HEK293 (cell line): ENCODE measurements around the gene IDNK.

Experiments used
- CTCF ChIA-PET: fragments of 350-600 bp; formaldehyde crosslinking; extraction: SDS; loops from one replicate; lab custom pipeline; 2021; ENCODE audit warnings: antibody characterized with exemption; lab: Yijun Ruan, JAX
- POLR2A ChIA-PET: fragments of 300-600 bp; formaldehyde crosslinking; extraction: SDS; loops from one replicate; lab custom pipeline; 2020; ENCODE audit warnings: antibody characterized with exemption, inconsistent platforms; lab: Yijun Ruan, JAX
- H3K27ac ChIP-seq: fragments of 200-500 bp; sonication (Bioruptor generic); 2 replicates; pipeline ENCODE4 v1.5.1; 2014; ENCODE audit warnings: low read depth, low read length, control low read depth, inconsistent platforms; ENCODE audit errors: extremely low read depth
- H3K36me3 ChIP-seq, 2 experiments: fragments of 200-500 bp in 1 of 2; sonication (Bioruptor generic) in 1 of 2; 1 replicate in 1 of 2; 2 replicates in 1 of 2; pipeline ENCODE4 v1.5.1; 2014 to 2017; ENCODE audit warnings: inconsistent platforms in 2 of 2, low read length in 2 of 2; ENCODE audit not compliant: control insufficient read depth in 2 of 2, insufficient read depth in 1 of 2
- H3K4me1 ChIP-seq: fragments of 200-500 bp; sonication (Bioruptor generic); 2 replicates; pipeline ENCODE4 v1.5.1; 2014; ENCODE audit warnings: mild to moderate bottlenecking, low read length, inconsistent platforms; ENCODE audit not compliant: control insufficient read depth, insufficient read depth
- H3K4me3 ChIP-seq: 2 replicates; pipeline ENCODE4 v1.5.1; 2011; ENCODE audit warnings: low read depth, mild to moderate bottlenecking, control low read depth, low read length, moderate library complexity
- H3K9me3 ChIP-seq: fragments of 200-500 bp; sonication (Bioruptor generic); 2 replicates; pipeline ENCODE4 v1.5.1; 2014; ENCODE audit warnings: low read depth, low read length, inconsistent platforms; ENCODE audit not compliant: control insufficient read depth, insufficient read depth
- GFI1B ChIP-seq: fragments of 450-650 bp; formaldehyde crosslinking; IDR thresholded peaks from 2 replicates; pipeline ENCODE4 v1.5.1; 2016; ENCODE audit warnings: missing biosample characterization, missing genetic modification characterization
- GLIS1 ChIP-seq: fragments of 450-650 bp; formaldehyde crosslinking; IDR thresholded peaks from 2 replicates; pipeline ENCODE4 v1.5.1; 2016; ENCODE audit warnings: missing biosample characterization, missing genetic modification characterization
- HOXD13 ChIP-seq: sonication (generic); formaldehyde crosslinking; IDR thresholded peaks from 2 replicates; pipeline ENCODE4 v1.8.0; 2022; ENCODE audit warnings: missing genetic modification reagents, borderline replicate concordance
- KLF10 ChIP-seq: fragments of 450-650 bp; IDR thresholded peaks from 2 replicates; pipeline ENCODE4 v1.5.1; 2018; ENCODE audit warnings: missing biosample characterization, mild to moderate bottlenecking, missing genetic modification characterization
- OSR2 ChIP-seq: fragments of 450-650 bp; formaldehyde crosslinking; IDR thresholded peaks from 2 replicates; pipeline ENCODE4 v1.5.1; 2016; ENCODE audit warnings: missing biosample characterization, missing genetic modification characterization
- SALL2 ChIP-seq: fragments of 450-650 bp; formaldehyde crosslinking; IDR thresholded peaks from 2 replicates; pipeline ENCODE4 v1.5.0; 2017; ENCODE audit warnings: missing biosample characterization, mild to moderate bottlenecking, missing genetic modification characterization, borderline replicate concordance
- ZFP69B ChIP-seq: fragments of 450-650 bp; formaldehyde crosslinking; IDR thresholded peaks from 2 replicates; pipeline ENCODE4 v1.5.1; 2016; ENCODE audit warnings: missing biosample characterization, missing genetic modification characterization
- ZNF10 ChIP-seq: fragments of 450-650 bp; formaldehyde crosslinking; IDR thresholded peaks from 2 replicates; pipeline ENCODE4 v1.5.1; 2017; ENCODE audit warnings: missing biosample characterization, missing genetic modification characterization
- ZNF19 ChIP-seq: fragments of 450-650 bp; formaldehyde crosslinking; IDR thresholded peaks from 2 replicates; pipeline ENCODE4; 2016; ENCODE audit warnings: missing biosample characterization, missing genetic modification characterization, low read depth
- ZNF214 ChIP-seq: fragments of 450-650 bp; formaldehyde crosslinking; IDR thresholded peaks from 2 replicates; pipeline ENCODE4 v1.5.1; 2017; ENCODE audit warnings: missing biosample characterization, mild to moderate bottlenecking, missing genetic modification characterization, borderline replicate concordance
- ZNF221 ChIP-seq: fragments of 450-650 bp; formaldehyde crosslinking; IDR thresholded peaks from 2 replicates; pipeline ENCODE4 v1.5.1; 2017; ENCODE audit warnings: missing biosample characterization, missing genetic modification characterization, borderline replicate concordance
- ZNF248 ChIP-seq: fragments of 450-650 bp; formaldehyde crosslinking; IDR thresholded peaks from 2 replicates; pipeline ENCODE4 v1.5.1; 2017; ENCODE audit warnings: missing biosample characterization, missing genetic modification characterization
- ZNF324 ChIP-seq: fragments of 450-650 bp; formaldehyde crosslinking; IDR thresholded peaks from 2 replicates; pipeline ENCODE4 v1.5.1; 2016; ENCODE audit warnings: missing biosample characterization, missing genetic modification characterization
- ZNF37A ChIP-seq: fragments of 450-650 bp; IDR thresholded peaks from 2 replicates; pipeline ENCODE4 v1.5.1; 2018; ENCODE audit warnings: missing biosample characterization, missing genetic modification characterization
- ZNF501 ChIP-seq: fragments of 450-650 bp; formaldehyde crosslinking; IDR thresholded peaks from 2 replicates; pipeline ENCODE4 v1.5.1; 2016; ENCODE audit warnings: missing biosample characterization, missing genetic modification characterization
- ZNF610 ChIP-seq: fragments of 450-650 bp; formaldehyde crosslinking; IDR thresholded peaks from 2 replicates; pipeline ENCODE4 v1.5.1; 2016; ENCODE audit warnings: missing biosample characterization, missing genetic modification characterization, borderline replicate concordance
- ZNF621 ChIP-seq: fragments of 450-650 bp; formaldehyde crosslinking; IDR thresholded peaks from 2 replicates; pipeline ENCODE4 v1.5.1; 2017; ENCODE audit warnings: missing biosample characterization, missing genetic modification characterization
- ZNF624 ChIP-seq: fragments of 450-650 bp; formaldehyde crosslinking; IDR thresholded peaks from 2 replicates; pipeline ENCODE4 v1.5.1; 2017; ENCODE audit warnings: missing biosample characterization, missing genetic modification characterization
- TF ChIP-seq, protein P1 (sequence below): sonication (generic); formaldehyde crosslinking; IDR thresholded peaks from 2 replicates; pipeline ENCODE4 v1.8.1; 2022; ENCODE audit warnings: mild to moderate bottlenecking, moderate library complexity, missing genetic modification reagents
- TF ChIP-seq, protein P2 (sequence below): fragments of 450-650 bp; formaldehyde crosslinking; IDR thresholded peaks from 2 replicates; pipeline ENCODE4 v1.5.1; 2016; ENCODE audit warnings: missing biosample characterization, missing genetic modification characterization
- TF ChIP-seq, protein P3 (sequence below): fragments of 450-650 bp; formaldehyde crosslinking; IDR thresholded peaks from 2 replicates; pipeline ENCODE4 v1.5.1; 2016; ENCODE audit warnings: missing biosample characterization, missing genetic modification characterization
- TF ChIP-seq, protein P4 (sequence below): fragments of 450-650 bp; IDR thresholded peaks from 2 replicates; pipeline ENCODE4 v1.5.1; 2018; ENCODE audit warnings: missing biosample characterization, missing genetic modification characterization
- TF ChIP-seq, protein P5 (sequence below): fragments of 450-650 bp; formaldehyde crosslinking; IDR thresholded peaks from 2 replicates; pipeline ENCODE4 v1.5.1; 2016; ENCODE audit warnings: missing biosample characterization, missing genetic modification characterization
- TF ChIP-seq, protein P6 (sequence below): fragments of 450-650 bp; formaldehyde crosslinking; IDR thresholded peaks from 2 replicates; pipeline ENCODE4 v1.5.1; 2016; ENCODE audit warnings: missing biosample characterization, missing genetic modification characterization

Gene IDNK

DNA sequence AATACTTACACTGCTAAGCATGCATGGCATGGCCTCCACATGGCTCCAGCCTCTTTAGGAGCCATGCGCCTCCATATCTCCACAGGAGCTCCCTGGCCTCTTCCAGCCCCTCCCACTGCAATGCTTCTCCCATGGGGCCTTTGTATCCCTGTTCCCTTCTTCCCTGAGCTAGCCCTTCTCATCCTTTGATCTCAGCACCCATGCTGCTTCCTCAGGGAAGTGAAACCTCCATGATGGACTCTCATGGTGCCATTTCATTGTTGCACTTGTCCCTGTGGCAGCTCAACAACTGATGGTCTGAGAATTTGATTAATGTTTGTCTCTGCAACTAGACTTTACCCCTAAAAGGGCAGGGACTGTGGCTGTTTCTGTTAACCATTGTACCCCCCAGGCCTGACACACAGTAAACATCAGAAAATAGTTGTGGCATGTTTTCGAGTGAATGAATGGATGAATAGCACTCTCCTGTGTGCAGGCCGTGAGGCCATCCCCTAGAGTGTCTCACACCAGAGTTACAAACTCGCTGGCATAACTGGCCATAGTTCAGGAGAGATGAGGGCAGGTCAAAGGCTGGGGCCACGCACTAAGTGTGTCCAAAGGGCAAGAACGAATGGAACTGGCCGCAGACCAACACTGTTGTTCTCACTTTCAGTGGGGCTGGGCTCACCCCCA is 6.6 kb downstream of the IDNK start:
- ChIA-PET POLR2A (no interaction called here), CTCF (interaction anchor here (0.7 to 1.0 kb wide), 2 partner anchors 9 to 283 kb away, joined by 4 to 7 read pairs; no protein-coding TSS in a partner anchor)
- Histone ChIP-seq H3K36me3 (peaks cover 0 to 14% of the 10 kb centered on the region in 2 experiments; a peak in 1 of 3 replicates), H3K9me3 (no peaks in the 10 kb centered on the region)
- TF ChIP-seq ZFP69B (tag by site-specific recombination) = no peak
- TF ChIP-seq, protein P1, sequence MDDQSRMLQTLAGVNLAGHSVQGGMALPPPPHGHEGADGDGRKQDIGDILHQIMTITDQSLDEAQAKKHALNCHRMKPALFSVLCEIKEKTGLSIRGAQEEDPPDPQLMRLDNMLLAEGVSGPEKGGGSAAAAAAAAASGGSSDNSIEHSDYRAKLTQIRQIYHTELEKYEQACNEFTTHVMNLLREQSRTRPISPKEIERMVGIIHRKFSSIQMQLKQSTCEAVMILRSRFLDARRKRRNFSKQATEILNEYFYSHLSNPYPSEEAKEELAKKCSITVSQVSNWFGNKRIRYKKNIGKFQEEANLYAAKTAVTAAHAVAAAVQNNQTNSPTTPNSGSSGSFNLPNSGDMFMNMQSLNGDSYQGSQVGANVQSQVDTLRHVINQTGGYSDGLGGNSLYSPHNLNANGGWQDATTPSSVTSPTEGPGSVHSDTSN = no peak
- no peak for TF ChIP-seq ZNF324 (tag by site-specific recombination)
- no peak for TF ChIP-seq ZNF19 (tag by site-specific recombination)
- no peak for TF ChIP-seq GFI1B (tag by site-specific recombination)
- TF ChIP-seq, all 188 proteins: peak for 0
- H3K27ac ChIP-seq = no peak overlapping the region
- peaks cover 9% of the 10 kb centered on the region for H3K4me1 ChIP-seq
- no peak overlapping the region for H3K4me3 ChIP-seq

DNA sequence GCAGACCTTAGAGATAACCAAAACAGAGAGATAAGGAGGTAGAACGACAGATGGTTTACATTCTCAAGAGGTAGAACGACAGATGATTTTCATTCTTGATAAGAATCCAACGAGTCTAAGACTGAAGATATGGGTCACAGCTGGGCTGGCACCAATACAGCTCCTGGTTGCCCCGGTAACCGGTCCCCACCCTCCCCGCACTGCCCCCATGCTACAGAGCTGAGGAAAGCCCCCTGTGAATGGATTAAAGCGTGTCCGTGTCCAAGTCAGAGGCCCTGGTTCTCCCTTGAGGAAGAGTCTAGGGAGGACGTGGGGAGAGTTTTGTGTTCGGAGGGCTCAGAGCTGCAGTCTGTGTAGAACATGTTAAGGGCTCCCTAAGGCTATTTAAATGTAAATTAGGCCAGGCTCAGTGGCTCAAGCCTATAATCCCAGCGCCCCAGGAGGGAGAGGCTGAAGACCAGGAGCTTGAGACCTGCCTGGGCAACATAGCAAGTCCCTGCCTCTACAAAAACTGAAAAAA is 8.1 kb downstream of the IDNK start:
- Histone ChIP-seq H3K9me3 (no peaks in the 10 kb centered on the region), H3K27ac (no peak overlapping the region), H3K4me3 (no peak overlapping the region), H3K36me3 (peaks cover 0 to 14% of the 10 kb centered on the region in 2 experiments; a peak in 1 of 3 replicates), H3K4me1 (peaks cover 9% of the 10 kb centered on the region)
- POLR2A ChIA-PET = no interaction called here
- CTCF ChIA-PET = interaction anchor here (1.0 to 1.7 kb wide), 3 partner anchors 10 to 34 kb away, joined by 3 to 8 read pairs (median 6); no protein-coding TSS in a partner anchor
- no peak for TF ChIP-seq ZNF10 (tag by site-specific recombination)
- no peak for TF ChIP-seq KLF10 (tag by site-specific recombination)
- TF ChIP-seq ZNF37A = no peak
- TF ChIP-seq, protein P2, sequence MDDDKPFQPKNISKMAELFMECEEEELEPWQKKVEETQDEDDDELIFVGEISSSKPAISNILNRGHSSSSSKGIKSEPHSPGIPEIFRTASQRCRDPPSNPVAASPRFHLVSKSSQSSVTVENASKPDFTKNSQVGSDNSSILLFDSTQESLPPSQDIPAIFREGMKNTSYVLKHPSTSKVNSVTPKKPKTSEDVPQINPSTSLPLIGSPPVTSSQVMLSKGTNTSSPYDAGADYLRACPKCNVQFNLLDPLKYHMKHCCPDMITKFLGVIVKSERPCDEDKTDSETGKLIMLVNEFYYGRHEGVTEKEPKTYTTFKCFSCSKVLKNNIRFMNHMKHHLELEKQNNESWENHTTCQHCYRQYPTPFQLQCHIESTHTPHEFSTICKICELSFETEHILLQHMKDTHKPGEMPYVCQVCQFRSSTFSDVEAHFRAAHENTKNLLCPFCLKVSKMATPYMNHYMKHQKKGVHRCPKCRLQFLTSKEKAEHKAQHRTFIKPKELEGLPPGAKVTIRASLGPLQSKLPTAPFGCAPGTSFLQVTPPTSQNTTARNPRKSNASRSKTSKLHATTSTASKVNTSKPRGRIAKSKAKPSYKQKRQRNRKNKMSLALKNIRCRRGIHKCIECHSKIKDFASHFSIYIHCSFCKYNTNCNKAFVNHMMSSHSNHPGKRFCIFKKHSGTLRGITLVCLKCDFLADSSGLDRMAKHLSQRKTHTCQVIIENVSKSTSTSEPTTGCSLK (tag by site-specific recombination) = no peak
- TF ChIP-seq SALL2 = no peak
- no peak for TF ChIP-seq ZNF621
- TF ChIP-seq, protein P3, sequence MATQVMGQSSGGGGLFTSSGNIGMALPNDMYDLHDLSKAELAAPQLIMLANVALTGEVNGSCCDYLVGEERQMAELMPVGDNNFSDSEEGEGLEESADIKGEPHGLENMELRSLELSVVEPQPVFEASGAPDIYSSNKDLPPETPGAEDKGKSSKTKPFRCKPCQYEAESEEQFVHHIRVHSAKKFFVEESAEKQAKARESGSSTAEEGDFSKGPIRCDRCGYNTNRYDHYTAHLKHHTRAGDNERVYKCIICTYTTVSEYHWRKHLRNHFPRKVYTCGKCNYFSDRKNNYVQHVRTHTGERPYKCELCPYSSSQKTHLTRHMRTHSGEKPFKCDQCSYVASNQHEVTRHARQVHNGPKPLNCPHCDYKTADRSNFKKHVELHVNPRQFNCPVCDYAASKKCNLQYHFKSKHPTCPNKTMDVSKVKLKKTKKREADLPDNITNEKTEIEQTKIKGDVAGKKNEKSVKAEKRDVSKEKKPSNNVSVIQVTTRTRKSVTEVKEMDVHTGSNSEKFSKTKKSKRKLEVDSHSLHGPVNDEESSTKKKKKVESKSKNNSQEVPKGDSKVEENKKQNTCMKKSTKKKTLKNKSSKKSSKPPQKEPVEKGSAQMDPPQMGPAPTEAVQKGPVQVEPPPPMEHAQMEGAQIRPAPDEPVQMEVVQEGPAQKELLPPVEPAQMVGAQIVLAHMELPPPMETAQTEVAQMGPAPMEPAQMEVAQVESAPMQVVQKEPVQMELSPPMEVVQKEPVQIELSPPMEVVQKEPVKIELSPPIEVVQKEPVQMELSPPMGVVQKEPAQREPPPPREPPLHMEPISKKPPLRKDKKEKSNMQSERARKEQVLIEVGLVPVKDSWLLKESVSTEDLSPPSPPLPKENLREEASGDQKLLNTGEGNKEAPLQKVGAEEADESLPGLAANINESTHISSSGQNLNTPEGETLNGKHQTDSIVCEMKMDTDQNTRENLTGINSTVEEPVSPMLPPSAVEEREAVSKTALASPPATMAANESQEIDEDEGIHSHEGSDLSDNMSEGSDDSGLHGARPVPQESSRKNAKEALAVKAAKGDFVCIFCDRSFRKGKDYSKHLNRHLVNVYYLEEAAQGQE = no peak
- no peak for TF ChIP-seq ZNF221 (tag by site-specific recombination)
- no peak for TF ChIP-seq ZNF624
- TF ChIP-seq ZNF248 (tag by site-specific recombination) = no peak
- 0 out of 2 replicates have a peak, but pooled peaks have one; percentile 11 for TF ChIP-seq GLIS1 (tag by site-specific recombination)
- TF ChIP-seq ZNF610 = no peak
- no peak for TF ChIP-seq HOXD13 (CRISPR knock-in tag)
- 0 out of 2 replicates have a peak, but pooled peaks have one; percentile 14 for TF ChIP-seq OSR2 (tag by site-specific recombination)
- TF ChIP-seq, protein P4, sequence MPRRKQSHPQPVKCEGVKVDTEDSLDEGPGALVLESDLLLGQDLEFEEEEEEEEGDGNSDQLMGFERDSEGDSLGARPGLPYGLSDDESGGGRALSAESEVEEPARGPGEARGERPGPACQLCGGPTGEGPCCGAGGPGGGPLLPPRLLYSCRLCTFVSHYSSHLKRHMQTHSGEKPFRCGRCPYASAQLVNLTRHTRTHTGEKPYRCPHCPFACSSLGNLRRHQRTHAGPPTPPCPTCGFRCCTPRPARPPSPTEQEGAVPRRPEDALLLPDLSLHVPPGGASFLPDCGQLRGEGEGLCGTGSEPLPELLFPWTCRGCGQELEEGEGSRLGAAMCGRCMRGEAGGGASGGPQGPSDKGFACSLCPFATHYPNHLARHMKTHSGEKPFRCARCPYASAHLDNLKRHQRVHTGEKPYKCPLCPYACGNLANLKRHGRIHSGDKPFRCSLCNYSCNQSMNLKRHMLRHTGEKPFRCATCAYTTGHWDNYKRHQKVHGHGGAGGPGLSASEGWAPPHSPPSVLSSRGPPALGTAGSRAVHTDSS (tag by site-specific recombination) = no peak
- TF ChIP-seq ZNF214 = no peak
- TF ChIP-seq, protein P5, sequence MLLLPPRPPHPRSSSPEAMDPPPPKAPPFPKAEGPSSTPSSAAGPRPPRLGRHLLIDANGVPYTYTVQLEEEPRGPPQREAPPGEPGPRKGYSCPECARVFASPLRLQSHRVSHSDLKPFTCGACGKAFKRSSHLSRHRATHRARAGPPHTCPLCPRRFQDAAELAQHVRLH (tag by site-specific recombination) = no peak
- TF ChIP-seq ZNF501 (tag by site-specific recombination) = no peak
- no peak for TF ChIP-seq ZNF19 (tag by site-specific recombination)
- TF ChIP-seq, protein P6, sequence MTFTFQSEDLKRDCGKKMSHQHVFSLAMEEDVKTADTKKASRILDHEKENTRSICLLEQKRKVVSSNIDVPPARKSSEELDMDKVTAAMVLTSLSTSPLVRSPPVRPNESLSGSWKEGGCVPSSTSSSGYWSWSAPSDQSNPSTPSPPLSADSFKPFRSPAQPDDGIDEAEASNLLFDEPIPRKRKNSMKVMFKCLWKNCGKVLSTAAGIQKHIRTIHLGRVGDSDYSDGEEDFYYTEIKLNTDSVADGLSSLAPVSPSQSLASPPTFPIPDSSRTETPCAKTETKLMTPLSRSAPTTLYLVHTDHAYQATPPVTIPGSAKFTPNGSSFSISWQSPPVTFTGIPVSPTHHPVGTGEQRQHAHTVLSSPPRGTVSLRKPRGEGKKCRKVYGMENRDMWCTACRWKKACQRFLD = no peak
